A549 treated with CpdA at 1 μM for 4 hours (cell line): ENCODE data around the gene SENP8. TPM values are rescaled to one million over a fixed set of nuclear protein-coding genes. Genes with fewer than 3 reads are reported as not detected.

Source experiments
- total RNA-seq: library from RNA; stranded (reverse); fragments of 200-300 nt; extraction: Qiagen RNA extraction; gene quantifications from 5 replicates; pipeline ENCODE4 v1.2.3, GENCODE V29; 2022; ENCODE audit warnings: low read depth

Gene SENP8
- total RNA-seq = 0.90 to 1.9 TPM (median 1.5 TPM) in 5 replicates

DNA sequence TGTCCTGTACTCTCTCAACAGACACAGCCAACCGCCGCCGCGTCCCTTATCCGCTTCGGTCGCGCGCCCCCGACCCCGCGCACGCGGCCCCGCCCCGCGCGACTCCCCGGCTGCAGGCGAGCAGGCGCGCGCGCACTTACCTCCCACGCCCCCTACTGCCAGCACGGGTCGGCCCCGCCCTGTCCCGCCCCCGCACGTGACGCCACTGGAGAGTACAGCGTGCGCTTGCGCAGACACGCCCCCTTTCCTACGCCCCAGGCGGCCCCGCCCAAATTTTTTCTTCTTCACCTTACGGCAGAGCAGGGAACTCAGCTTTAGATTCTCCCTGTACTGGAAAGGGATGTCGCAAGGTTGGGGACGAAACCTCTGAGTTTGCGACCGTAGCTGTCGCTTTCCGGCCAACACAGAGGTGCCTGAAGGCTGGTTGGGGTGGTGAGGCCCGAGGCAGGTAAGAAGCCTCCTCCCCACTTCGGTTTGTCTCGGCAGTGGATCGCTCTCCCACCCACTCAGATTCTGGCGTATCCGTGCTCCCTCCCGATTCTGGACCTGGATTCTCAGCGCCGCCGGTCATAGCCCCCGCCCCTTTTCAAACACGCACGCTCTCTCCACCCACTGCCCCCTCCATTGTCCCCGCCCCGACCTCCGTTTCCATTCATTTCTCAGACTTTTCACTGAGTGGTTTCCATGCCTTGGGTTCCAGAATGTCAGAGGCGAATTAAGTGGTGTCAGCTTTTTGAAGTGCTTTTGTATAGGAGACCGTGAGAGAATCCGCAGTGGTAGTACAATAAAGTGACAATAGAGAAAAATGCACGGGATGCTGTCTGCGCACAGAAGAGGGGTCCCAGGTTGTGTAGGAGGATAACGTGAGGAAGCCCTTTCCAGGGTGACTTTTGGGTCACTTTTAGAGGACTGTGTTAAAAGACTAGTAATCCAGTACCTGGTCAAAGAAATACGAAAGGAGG lies at the start of gene SENP8, which contains the start of gene MYO9A:
TSS of gene SENP8 (plus strand) at position 387 of the 962 bp plus-strand sequence. CDS start 21,221 bp downstream, outside the sequence.
TSS of gene MYO9A (minus strand) at position 134 of the 962 bp plus-strand sequence. CDS start 71,587 bp downstream, outside the sequence.

Other genes with a start within 250 kb of the SENP8 start
- 6.9 to 11.0 TPM (median 8.9 TPM) in 5 replicates for gene MYO9A, start 253 bp upstream of the SENP8 start, total RNA-seq
- gene GRAMD2A, start 79.4 kb downstream of the SENP8 start, total RNA-seq = not detected in 5 replicates
- gene PKM, start 112.8 kb downstream of the SENP8 start, total RNA-seq = 3,339 to 3,789 TPM (median 3,599 TPM) in 5 replicates
- gene PARP6, start 154.2 kb downstream of the SENP8 start, total RNA-seq = 55.0 to 66.2 TPM (median 65.8 TPM) in 5 replicates
- 0.07 to 0.19 TPM (median 0.12 TPM) in 4 of 5 replicates, not detected in the other for gene CELF6, start 201.8 kb downstream of the SENP8 start, total RNA-seq